Renal pelvis (tissue), 4 donors: ENCODE data around the gene ARFGAP2. TPM values are rescaled to one million over a fixed set of nuclear protein-coding genes. Genes with fewer than 3 reads are reported as not detected.
A peak's percentile ranks its signal among the peaks of the same experiment; 100 is the strongest.

Source experiments
- DNase-seq: peaks from one replicate; pipeline ENCODE4 v3.0.0-alpha.2; 2013
- polyA plus RNA-seq, 3 donors: library from polyadenylated mRNA; unstranded; fragments of 120-200 nt; gene quantifications; one replicate each; pipeline ENCODE4 v1.2.1, GENCODE V29; 2013; ENCODE audit not compliant: insufficient read length in 3 of 3

Gene ARFGAP2
- polyA plus RNA-seq, 3 donors = 83.2 to 96.1 (median 92.3) TPM

GRCh38 chr11:47152953-47153950 is 23.4 kb downstream of the ARFGAP2 start:
- peak; percentile 68 for DNase-seq

- DNase-seq = no peak
Measured at GRCh38 chr11:47152126-47152952, 24.3 kb downstream of the ARFGAP2 start.

- no peak for DNase-seq
Measured at GRCh38 chr11:47149782-47150181, 26.9 kb downstream of the ARFGAP2 start.

GRCh38 chr11:47148903-47149531 is 27.7 kb downstream of the ARFGAP2 start:
- DNase-seq = no peak

GRCh38 chr11:47148270-47148669 is 28.4 kb downstream of the ARFGAP2 start:
- DNase-seq = no peak

- DNase-seq = no peak
Measured at GRCh38 chr11:47147681-47148080, 29.0 kb downstream of the ARFGAP2 start.

- DNase-seq = no peak
Measured at GRCh38 chr11:47147250-47147649, 29.4 kb downstream of the ARFGAP2 start.

GRCh38 chr11:47144541-47144940 is 32.1 kb downstream of the ARFGAP2 start:
- no peak for DNase-seq

GRCh38 chr11:47143322-47143721 is 33.4 kb downstream of the ARFGAP2 start:
- no peak for DNase-seq

- DNase-seq = no peak
Measured at GRCh38 chr11:47139878-47140277, 36.8 kb downstream of the ARFGAP2 start.

- no peak for DNase-seq
Measured at GRCh38 chr11:47137476-47137875, 39.2 kb downstream of the ARFGAP2 start.

- no peak for DNase-seq
Measured at GRCh38 chr11:47136921-47137320, 39.8 kb downstream of the ARFGAP2 start.

GRCh38 chr11:47136327-47136726 is 40.4 kb downstream of the ARFGAP2 start:
- DNase-seq = no peak

- DNase-seq = no peak
Measured at GRCh38 chr11:47132981-47133380, 43.7 kb downstream of the ARFGAP2 start.

GRCh38 chr11:47132490-47132889 is 44.2 kb downstream of the ARFGAP2 start:
- no peak for DNase-seq

- DNase-seq = no peak
Measured at GRCh38 chr11:47131136-47131535, 45.5 kb downstream of the ARFGAP2 start.

- DNase-seq = no peak
Measured at GRCh38 chr11:47130543-47130942, 46.1 kb downstream of the ARFGAP2 start.

- DNase-seq = no peak
Measured at GRCh38 chr11:47127213-47127612, 49.5 kb downstream of the ARFGAP2 start.

GRCh38 chr11:47125083-47125482 is 51.6 kb downstream of the ARFGAP2 start:
- no peak for DNase-seq

GRCh38 chr11:47124675-47125074 is 52.0 kb downstream of the ARFGAP2 start:
- DNase-seq = no peak

- no peak for DNase-seq
Measured at GRCh38 chr11:47123094-47123493, 53.6 kb downstream of the ARFGAP2 start.

- no peak for DNase-seq
Measured at GRCh38 chr11:47121731-47122130, 54.9 kb downstream of the ARFGAP2 start.
